Loucy (cell line): ENCODE data around the gene PLCH1.

Experiments used
- H2AFZ ChIP-seq: fragments of 200-600 bp; sonication (generic); 2 replicates; pipeline ENCODE4 v1.6.0; 2016; ENCODE audit warnings: antibody characterized with exemption, mild to moderate bottlenecking, low read length, moderate library complexity
- H3F3A ChIP-seq: fragments of 200-600 bp; 2 replicates; pipeline ENCODE4 v1.6.0; 2016; ENCODE audit warnings: antibody characterized with exemption, low read depth, mild to moderate bottlenecking
- H3K27me3 ChIP-seq: fragments of 200-600 bp; sonication (generic); 2 replicates; pipeline ENCODE4 v1.6.1; 2014; ENCODE audit warnings: low read length, mild to moderate bottlenecking; ENCODE audit not compliant: insufficient read depth, poor library complexity, severe bottlenecking
- H3K36me3 ChIP-seq: fragments of 200-600 bp; sonication (generic); 2 replicates; pipeline ENCODE4 v1.6.1; 2016; ENCODE audit warnings: low read length; ENCODE audit not compliant: insufficient read depth
- H3K4me1 ChIP-seq: fragments of 200-600 bp; sonication (generic); 2 replicates; pipeline ENCODE4 v1.5.1; 2014; ENCODE audit warnings: low read length, mild to moderate bottlenecking; ENCODE audit not compliant: insufficient read depth, poor library complexity, severe bottlenecking
- H3K4me2 ChIP-seq: fragments of 200-600 bp; sonication (generic); 2 replicates; pipeline ENCODE4 v1.6.0; 2014; ENCODE audit warnings: antibody characterized with exemption, low read length, low read depth, mild to moderate bottlenecking; ENCODE audit not compliant: poor library complexity, severe bottlenecking
- H3K4me3 ChIP-seq: fragments of 200-600 bp; sonication (generic); 2 replicates; pipeline ENCODE4 v1.5.1; 2014; ENCODE audit warnings: low read length, mild to moderate bottlenecking, mixed read lengths; ENCODE audit not compliant: poor library complexity, severe bottlenecking
- H3K79me2 ChIP-seq: fragments of 200-600 bp; sonication (generic); 2 replicates; pipeline ENCODE4 v1.6.1; 2014; ENCODE audit warnings: low read length; ENCODE audit not compliant: insufficient read depth
- H3K9ac ChIP-seq: fragments of 200-600 bp; sonication (generic); 2 replicates; pipeline ENCODE4 v1.6.0; 2014; ENCODE audit warnings: mild to moderate bottlenecking, low read depth, low read length, moderate library complexity; ENCODE audit not compliant: poor library complexity, severe bottlenecking
- H3K9me2 ChIP-seq: fragments of 200-600 bp; sonication (generic); replicated peaks from 2 replicates; pipeline ENCODE4 v1.6.1; 2016; ENCODE audit warnings: low read depth, low read length, mixed read lengths
- H3K9me3 ChIP-seq: fragments of 200-600 bp; sonication (generic); 2 replicates; pipeline ENCODE4 v1.6.1; 2014; ENCODE audit warnings: mild to moderate bottlenecking, antibody characterized with exemption, low read length, low read depth; ENCODE audit not compliant: insufficient read depth
- H4K20me1 ChIP-seq: fragments of 200-600 bp; sonication (generic); 2 replicates; pipeline ENCODE4 v1.6.0; 2014; ENCODE audit warnings: antibody characterized with exemption, low read length, mild to moderate bottlenecking; ENCODE audit not compliant: insufficient read depth, poor library complexity, severe bottlenecking
- CTCF ChIP-seq: fragments of 200-600 bp; sonication (generic); conservative IDR thresholded peaks from 2 replicates; pipeline ENCODE4 v1.5.1; 2014; ENCODE audit warnings: mild to moderate bottlenecking, antibody characterized with exemption, low read length
- EZH2phosphoT487 ChIP-seq: fragments of 200-600 bp; IDR thresholded peaks from 2 replicates; pipeline ENCODE4 v1.6.1; 2018; ENCODE audit warnings: antibody characterized with exemption, mild to moderate bottlenecking, moderate library complexity, borderline replicate concordance

Gene PLCH1

DNA sequence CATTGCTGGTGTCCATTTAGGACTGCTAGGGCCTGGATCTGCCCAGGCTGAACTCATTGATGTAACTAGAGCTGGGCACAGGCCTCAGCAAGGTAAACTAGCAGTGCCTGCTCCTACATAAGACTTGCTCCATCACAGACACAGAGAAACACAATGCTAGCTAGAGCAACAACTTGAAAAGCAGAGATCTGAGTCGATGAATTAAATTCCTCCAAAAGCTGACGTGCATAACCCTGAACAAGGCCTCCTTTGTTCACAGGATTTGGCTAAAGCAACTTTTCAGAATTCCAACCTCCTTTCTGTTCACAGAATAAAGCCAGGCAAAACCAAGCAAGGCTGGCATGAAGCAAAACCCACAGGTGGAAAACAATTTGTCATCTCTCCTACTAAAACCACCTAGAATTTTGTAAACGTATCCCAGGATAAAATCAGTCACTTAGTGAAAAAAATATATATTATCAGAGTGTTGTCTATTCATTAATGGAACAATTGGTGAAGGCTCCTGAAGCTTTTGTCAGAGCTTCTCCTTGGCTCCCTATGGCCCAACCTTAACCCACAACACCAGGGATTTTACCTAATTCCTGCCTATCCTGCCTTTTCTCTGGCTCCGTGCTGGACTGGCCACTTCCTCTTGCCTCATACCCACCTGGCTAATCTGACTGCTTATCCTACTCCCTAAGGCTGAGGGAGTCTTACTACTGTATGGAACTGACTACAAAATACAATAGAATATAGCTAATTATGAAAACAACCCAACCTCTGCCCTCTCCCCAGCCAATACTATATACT lies 39.9 kb downstream of the PLCH1 start:
- no peak overlapping the region for H3K4me3 ChIP-seq
- no peaks in the 10 kb centered on the region for H3K27me3 ChIP-seq
- no peak overlapping the region for H3K9ac ChIP-seq
- no peaks in the 10 kb centered on the region for H3K36me3 ChIP-seq
- no peaks in the 10 kb centered on the region for H3K79me2 ChIP-seq
- H3K4me1 ChIP-seq, result peaks cover 10% of the 10 kb centered on the region
- no peak overlapping the region for H2AFZ ChIP-seq
- no peak overlapping the region for H3K4me2 ChIP-seq
- no peaks in the 10 kb centered on the region for H3K9me2 ChIP-seq
- no peaks in the 10 kb centered on the region for H3F3A ChIP-seq
- no peaks in the 10 kb centered on the region for H4K20me1 ChIP-seq
- TF ChIP-seq EZH2phosphoT487 (no peak), CTCF (no peak)
- no peaks in the 10 kb centered on the region for H3K9me3 ChIP-seq

DNA sequence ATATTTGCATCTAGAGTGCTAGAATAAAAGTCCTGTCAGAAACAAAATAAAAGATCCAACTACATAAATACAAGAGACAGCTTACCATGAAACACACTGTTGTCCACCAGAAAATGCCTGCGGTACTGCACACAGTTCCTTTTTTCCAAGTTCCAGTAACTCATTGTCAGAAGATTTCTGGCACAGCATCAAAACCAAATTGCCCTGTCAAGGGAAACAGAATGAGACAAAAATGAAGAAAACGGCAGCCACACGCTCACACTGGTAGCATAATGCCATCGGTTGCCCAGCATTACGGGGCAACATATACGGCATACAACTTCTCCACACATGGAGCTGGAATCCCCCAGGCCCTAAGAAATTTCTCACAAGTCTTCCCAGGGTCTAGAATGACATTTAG lies 40.8 kb downstream of the PLCH1 start:
- no peaks in the 10 kb centered on the region for H3K27me3 ChIP-seq
- H3K4me3 ChIP-seq, result no peak overlapping the region
- no peaks in the 10 kb centered on the region for H3K9me2 ChIP-seq
- H3K9me3 ChIP-seq, result no peaks in the 10 kb centered on the region
- no peak overlapping the region for H3K9ac ChIP-seq
- H3K4me2 ChIP-seq, result no peak overlapping the region
- peaks cover 10% of the 10 kb centered on the region for H3K4me1 ChIP-seq
- H3K36me3 ChIP-seq, result no peaks in the 10 kb centered on the region
- TF ChIP-seq CTCF (no peak), EZH2phosphoT487 (no peak)
- H4K20me1 ChIP-seq, result no peaks in the 10 kb centered on the region
- H2AFZ ChIP-seq, result no peak overlapping the region
- H3K79me2 ChIP-seq, result no peaks in the 10 kb centered on the region
- H3F3A ChIP-seq, result no peaks in the 10 kb centered on the region

- no peaks in the 10 kb centered on the region for H3K36me3 ChIP-seq
- no peaks in the 10 kb centered on the region for H4K20me1 ChIP-seq
Measured at GRCh38 chr3:155702745-155703591, 41.9 kb downstream of the PLCH1 start.

More at GRCh38 chr3:155702745-155703591, 41.9 kb downstream of the PLCH1 start:
- no peak overlapping the region for H3K4me3 ChIP-seq
- H3K4me2 ChIP-seq, result no peak overlapping the region
- no peaks in the 10 kb centered on the region for H3F3A ChIP-seq
- H3K4me1 ChIP-seq, result peaks cover 2% of the 10 kb centered on the region
- TF ChIP-seq EZH2phosphoT487, result no peak
- no peak for TF ChIP-seq CTCF
- H2AFZ ChIP-seq, result no peak overlapping the region; the same call in 1 of the 2 replicates
- no peak overlapping the region for H3K9ac ChIP-seq
- H3K79me2 ChIP-seq, result no peaks in the 10 kb centered on the region
- no peaks in the 10 kb centered on the region for H3K27me3 ChIP-seq
- H3K9me2 ChIP-seq, result no peaks in the 10 kb centered on the region
- H3K9me3 ChIP-seq, result no peaks in the 10 kb centered on the region
